Measurements from ENCODE around the gene PNMA8A.
"Not testable (repeated sequence)": the region's sequence is repeated elsewhere in the genome, so short reads cannot be mapped to it uniquely, and the experiment has no call there.

The PNMA8A gene

GRCh38 chr19:46461537-46461936, 9.8 kb downstream of the PNMA8A start:
- DNase-seq, result no peak

GRCh38 chr19:46460981-46461380, 10.4 kb downstream of the PNMA8A start:
- DNase-seq, result no peak

DNA sequence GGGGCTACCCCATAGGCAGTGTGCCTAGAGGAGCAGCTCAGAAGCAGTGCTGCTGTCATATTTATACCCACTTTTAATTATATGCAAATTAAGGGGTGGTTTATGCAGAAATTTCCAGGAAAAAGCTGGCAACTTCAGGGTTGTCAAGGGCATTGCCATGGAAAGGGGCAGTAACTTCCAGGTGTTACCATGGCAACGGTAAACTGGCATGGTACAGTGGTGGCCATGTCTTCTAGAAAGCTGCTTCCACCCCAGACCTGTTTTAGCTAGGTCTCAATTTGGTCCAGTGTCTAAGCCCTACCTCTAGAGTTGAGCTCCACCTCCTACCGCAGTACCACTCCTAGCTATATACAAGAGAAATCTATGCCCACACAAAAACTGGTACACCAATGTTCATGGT, 11.3 kb downstream of the PNMA8A start:
- DNase-seq, result no peak

- no peak for DNase-seq
These were observed 14.4 kb downstream of the PNMA8A start for GRCh38 chr19:46456930-46457329.

GRCh38 chr19:46454244-46454643, 17.1 kb downstream of the PNMA8A start:
- no peak for DNase-seq

GRCh38 chr19:46453661-46454060, 17.7 kb downstream of the PNMA8A start:
- no peak for DNase-seq

DNA sequence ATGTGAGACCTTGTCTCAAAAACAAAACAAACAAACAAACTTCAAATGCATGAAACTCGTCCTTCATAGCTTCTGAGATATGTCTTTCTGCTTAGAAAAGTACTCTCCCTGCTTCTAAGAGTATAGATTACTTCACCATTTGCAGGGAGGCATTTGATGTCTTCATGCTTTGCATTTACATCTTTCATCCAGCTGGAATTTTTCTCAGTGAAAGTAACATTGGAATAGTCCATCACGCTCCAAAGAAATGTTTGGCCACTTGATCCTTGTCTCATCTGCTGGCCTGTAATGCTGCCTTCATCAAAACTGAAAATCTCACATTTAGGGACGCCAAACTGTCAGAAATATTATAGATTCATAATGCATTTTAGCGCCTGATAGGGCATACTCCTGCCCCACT, 19.2 kb downstream of the PNMA8A start:
- no peak for DNase-seq

DNA sequence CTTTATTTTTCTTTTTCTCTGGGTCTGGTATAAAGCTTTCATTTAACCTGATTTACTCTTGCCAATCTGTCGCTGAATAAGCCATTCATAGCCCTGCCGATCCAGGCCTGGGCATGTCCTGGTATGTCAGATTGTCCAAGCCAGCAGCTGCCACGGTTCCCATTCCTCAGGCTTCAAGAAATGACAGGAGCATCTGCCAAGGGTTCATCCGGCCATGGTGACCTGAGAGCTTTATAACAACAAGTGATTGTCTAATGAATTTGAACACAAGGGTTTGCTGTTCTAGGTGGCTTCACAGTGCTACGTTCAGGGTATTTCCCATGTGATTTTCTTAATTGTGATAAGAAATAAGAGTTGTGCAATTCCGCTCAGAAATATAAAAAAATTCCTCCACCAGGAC, 20.0 kb downstream of the PNMA8A start:
- DNase-seq, result no peak

DNA sequence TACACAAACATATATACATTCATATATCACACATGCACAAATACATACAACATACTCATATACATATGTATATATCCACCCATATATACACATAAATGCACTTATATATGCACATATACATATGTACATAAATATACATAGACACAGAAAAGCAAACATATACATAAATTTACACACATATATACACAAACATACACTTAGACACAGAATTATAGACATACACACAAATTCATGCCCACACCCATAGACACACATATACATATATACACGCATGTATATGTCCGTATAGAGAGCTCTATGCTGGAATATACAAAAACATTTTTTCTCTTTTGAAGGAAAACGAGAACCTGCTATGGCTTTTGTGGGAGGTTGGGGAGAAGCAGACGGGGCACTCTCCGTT, 20.6 kb downstream of the PNMA8A start:
- DNase-seq, result no peak

- DNase-seq, result no peak
These were observed 22.1 kb downstream of the PNMA8A start for GRCh38 chr19:46449228-46449627.

DNA sequence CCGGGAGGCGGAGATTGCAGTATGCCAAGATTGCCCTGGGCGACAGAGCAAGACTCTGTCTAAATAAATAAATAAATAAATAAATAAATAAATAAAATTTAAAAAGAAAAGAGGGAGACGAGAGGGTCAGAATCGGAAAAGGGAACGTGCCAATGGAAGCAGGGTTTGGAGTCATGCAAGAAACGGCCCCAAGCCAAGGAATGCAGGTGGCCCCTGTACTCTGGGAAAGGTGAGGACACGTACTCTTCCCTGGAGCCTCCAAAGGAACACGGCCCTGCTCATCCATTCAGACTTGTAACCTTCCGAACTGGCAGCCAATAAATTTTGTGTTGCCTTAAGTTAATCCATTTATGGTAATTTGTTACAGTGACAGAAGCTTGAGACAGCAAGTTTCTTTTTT, 22.8 kb downstream of the PNMA8A start:
- no peak for DNase-seq

- no peak for DNase-seq
These were observed 23.5 kb downstream of the PNMA8A start for GRCh38 chr19:46447824-46448223.

DNA sequence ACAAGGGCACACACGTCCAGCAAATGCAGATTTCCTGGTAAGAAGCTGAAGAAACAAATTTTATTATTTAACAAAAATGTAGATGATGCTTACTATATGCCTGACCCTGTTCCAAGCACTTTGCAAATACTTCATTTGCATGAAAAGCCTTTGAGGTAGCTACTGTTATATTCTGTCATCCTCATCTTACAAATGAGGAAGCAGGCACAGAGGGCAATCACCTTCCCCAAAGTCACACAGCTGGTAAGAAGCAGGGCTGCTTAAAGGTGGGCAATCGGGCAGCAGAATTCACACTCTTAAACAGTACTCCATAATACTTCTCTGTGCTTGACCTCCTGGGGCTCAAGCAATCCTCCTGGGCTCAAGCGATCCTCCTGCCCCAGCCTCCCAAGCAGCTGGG, 24.4 kb downstream of the PNMA8A start:
- DNase-seq, result no peak

DNA sequence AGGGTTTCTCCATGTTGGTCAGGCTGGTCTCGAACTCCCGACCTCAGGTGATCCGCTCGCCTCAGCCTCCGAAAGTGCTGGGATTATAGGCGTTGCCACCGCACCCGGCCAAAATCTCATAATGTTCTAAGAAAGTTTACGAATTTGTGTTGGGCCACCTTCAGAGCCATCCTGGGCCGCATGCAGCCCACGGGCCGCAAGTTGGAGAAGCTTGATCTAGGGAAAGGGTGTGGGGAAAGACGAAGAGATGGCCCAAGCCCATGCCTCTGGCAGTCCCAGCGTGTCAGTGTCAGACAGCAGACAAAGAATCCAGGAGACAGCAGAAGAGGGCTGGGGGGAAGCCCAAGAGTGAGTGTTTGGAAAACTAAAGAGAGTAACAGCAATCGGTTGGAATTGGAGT, 25.3 kb downstream of the PNMA8A start:
- DNase-seq, result no peak

DNA sequence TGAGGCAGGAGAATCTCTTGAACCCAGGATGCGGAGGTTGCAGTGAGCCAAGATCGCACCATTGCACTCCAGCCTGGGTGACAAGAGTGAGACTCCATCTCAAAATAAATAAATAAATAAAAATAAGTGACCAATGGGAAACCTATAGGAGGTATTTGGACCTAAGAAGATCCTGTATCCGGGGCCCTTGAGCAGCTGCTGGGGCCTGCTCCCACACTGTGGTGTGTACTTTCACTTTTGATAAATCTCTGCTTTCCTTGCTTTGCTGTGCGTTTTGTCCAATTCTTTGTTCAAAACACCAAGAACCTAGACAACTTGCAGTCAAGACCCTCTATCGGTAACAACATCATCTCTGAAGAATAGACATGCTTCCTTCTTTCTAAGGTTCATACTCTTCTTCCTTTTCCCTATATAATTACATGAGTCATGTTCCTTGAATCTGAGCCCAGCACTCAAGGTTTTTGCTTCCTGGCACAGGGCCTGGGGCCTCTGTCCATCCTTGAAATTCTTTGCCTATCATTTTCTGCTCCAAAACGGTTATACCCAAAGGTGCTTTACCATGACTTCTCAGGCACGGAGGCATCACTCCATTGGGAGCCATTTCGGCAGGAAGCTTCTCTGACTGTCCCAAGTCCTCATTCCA, 28.4 kb downstream of the PNMA8A start:
- no peak for DNase-seq

DNA sequence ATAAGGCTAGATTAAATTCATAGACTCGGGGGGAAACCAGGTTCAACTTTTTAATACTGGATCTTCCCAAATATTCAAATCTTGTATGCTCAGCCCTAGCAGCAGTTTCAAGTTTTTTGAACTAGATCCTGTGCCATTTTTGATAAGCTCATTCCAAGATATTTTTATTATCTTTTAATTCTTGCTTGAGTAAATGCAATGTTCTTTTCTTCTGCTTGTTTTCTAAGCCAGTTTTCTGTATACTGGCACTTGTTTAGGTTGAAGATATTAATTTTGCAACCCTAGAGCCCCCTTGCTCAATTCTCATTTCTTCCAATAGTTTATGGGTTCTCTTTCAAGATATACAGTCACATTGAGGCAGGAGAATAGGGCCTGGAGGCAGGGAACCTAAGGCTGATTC, 29.5 kb downstream of the PNMA8A start:
- no peak for DNase-seq

- not testable (repeated sequence) for DNase-seq
These were observed 35.7 kb downstream of the PNMA8A start for GRCh38 chr19:46435689-46436088.

DNA sequence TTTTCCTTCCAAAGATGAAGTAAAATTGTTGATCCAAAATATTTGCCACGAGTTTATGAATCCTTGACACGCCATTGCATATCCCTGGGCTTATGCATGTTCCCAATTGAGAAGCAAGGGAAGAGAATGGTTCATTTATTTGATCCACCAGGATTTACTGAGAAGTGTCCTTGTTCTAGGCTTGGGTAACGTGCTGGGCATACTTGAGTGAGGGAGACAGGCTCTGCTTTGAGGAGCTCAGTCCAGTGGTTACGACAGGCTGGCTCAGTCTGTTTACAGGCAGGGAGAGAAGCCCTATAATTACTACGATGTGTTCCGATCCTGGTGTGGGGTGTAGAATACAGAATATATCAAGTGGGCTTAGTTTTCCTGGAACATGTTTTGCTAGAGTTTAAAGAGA, 36.4 kb downstream of the PNMA8A start:
- DNase-seq, result no peak

DNA sequence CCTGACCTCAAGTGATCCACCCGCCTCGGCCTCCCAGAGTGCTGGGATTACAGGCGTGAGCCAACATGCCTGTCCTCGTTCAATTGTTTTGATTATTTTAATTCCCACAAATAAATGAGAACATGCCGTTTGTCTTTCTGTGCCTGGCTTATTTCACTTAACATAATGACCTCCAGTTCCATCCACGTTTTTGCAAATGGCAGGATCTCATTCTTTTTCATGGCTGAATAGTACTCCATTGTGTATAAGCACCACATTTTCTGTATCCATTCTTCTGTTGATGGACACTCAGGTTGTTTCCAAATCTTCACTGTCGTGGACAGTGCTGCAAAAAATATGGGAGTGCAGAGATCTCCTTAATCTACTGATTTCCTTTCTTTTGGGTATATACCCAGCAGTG, 37.9 kb downstream of the PNMA8A start:
- DNase-seq, result not testable (repeated sequence)

DNA sequence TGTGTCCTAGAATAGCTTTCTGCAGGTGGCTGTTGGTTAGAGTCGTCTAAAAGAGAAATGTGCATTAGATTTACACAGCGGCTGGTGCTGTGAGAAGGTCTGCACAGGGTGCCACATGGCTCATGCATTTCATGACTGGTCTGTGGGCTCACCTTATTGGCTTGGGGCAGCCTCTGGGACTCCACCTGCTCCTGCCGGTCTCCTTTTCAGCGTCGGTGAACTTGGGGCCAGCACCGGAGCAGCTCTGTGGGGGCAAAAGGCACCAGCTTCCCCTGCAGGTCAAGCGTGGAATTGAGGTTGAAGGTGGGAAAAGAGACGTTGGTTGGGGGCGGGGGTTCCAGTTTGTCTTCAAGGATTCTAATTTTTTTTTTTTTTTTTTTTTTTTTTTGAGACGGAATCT, 39.5 kb downstream of the PNMA8A start:
- DNase-seq, result no peak

- DNase-seq, result no peak
These were observed 41.4 kb downstream of the PNMA8A start for GRCh38 chr19:46429999-46430398.

DNA sequence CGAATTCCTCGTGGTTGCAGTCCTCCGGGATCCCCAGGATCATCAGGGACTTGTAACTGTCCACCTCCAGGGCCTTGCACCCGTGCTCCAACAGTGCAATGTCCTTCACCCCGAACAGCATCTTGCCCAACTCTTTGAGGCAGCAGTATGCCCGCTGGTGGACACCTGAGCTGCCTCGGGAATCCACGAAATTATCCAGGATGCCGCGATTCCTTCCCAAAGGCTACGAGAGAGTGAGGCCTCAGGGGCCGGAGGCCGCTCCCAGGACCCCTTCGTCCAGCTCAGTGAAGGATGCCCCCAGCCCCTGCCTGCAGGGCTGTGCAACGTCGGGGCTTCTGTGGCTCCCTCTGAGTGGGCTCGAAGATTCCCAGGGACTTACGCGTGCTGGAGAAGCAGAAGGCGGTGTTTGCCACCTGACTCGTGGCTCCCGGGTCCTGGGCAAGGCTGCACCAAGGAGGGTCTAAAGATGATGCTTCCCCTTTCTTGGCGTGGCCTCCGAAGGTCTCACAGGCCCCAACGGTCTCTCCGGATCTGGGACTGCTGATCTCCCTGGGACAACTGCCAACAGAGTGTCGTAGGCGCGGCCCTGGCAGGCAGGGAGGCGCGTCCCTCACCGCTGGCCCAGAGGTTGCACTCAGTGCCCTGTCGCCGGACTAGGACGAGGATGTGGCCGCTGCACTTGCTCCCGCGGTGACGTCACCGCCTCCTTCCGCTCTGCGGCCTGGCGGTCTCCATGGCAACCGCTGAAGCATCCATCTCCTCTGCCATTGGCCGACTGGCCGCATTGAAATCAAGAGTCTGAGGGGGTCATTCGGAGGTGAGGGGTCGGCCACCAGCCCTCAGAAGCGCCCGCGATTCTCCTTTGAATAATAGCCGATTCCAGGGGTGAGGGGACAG, 42.9 kb downstream of the PNMA8A start, which contains the start of gene PNMA8C:
Gene PNMA8C (minus strand): TSS at position 698 of the 897 bp plus-strand sequence. CDS start 577 bp downstream, at position 121.
- peak; percentile 6 for DNase-seq

DNA sequence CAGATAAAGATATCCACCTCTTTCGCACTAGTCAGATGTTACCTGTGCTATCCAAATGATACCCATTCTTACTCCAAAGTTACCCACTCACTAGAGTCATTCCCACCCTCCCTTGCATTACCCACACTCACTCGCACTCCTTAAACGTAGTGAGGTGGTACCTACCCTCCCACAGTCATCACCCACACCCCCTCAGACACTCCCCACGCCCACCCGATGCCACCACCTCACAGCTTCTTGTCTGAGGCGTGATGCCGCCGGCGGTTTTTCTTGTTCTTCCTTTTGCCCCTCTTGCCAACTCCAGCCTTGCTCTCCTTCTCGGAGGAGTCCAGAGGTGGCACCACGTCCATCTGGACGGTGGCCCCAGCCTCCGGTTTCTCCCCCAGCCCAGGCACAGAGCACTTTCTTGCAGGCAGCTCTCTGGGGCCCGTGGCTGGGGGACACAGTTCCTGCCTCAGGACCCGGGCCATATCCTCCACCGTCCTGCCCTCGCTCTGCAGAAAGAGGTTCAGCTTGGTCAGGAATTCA, 43.8 kb downstream of the PNMA8A start:
- DNase-seq, result no peak

- no peak for DNase-seq
These were observed 44.7 kb downstream of the PNMA8A start for GRCh38 chr19:46426506-46427162.

Data from SHP77 treated with DMSO at 0.1 percent for 48 hours (cell line).